ENCODE data around the gene MIOX. TPM values are rescaled to one million over a fixed set of nuclear protein-coding genes. Genes with fewer than 3 reads are reported as not detected.

MIOX gene
- total and polyA plus RNA-seq, 2 experiments from 2014 or later = not detected

DNA sequence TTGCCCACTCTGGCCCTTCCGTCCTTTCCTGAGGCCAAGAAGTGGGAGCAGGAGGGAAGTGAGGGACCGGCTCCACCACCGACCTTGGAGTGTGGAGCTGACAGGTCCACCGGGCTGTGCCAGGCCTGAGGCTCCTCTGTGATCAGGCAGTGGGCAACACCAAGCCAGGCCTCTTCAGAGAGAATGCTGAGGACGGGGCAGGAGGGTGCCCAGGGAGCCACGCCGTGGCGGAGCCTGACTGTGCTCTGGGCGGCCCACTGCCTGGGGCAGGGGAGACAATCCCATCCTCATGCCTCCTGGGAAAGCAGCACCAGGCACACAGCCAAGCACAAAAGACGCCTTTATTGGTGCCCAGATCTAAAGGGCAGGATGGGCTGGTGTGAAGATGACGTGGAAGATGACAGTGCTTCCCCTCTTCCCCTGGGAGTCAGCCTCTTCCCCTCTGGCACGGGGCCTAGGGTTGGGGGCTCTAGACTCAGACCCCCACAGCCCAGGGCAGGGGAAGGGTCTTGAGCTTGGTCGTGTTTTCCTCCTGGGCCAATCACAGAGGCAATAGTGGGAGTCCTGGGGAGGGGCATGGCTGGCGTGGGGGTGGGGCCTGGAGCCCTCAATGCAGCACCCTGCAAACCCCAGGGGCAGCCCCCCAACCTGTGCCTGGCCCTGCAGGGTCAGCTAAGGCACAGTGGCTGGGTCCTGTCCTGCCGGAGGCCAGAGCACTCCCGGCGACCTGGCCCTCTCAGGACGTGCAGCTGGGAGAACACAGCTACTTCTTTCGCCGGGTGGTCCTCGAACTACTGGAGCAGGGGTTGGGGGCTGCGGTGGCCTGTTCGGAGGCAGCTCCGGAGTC lies 16.2 kb downstream of the MIOX start:
- Mint-ChIP-seq H3K4me1 (peaks cover 3% of the 10 kb centered on the region; the same call in 2 of the 3 replicates), H3K4me3 (no peak overlapping the region), H3K27ac (no peak overlapping the region), H3K36me3 (ENCODE audit: low read depth) (no peaks in the 10 kb centered on the region; the same call in 2 of the 3 replicates), H3K27me3 (ENCODE audit: insufficient read depth, low read depth, poor library complexity) (peaks cover 14% of the 10 kb centered on the region), H3K9me3 (no peaks in the 10 kb centered on the region)
- H3F3A ChIP-seq (replicated peaks; ENCODE audit: low read depth) = peaks cover 5% of the 10 kb centered on the region; the same call in 1 of the 2 replicates
- no peak overlapping the region for H3K27ac ChIP-seq (ENCODE audit: low read depth)
- no peak for DNase-seq (ENCODE audit: low spot score)
- no peak overlapping the region for H3K4me3 ChIP-seq
- no peaks in the 10 kb centered on the region for H3K9me2 ChIP-seq (ENCODE audit: insufficient read depth)
- H2AFZ ChIP-seq = no peak overlapping the region
- no peaks in the 10 kb centered on the region for H4K20me1 ChIP-seq (replicated peaks; ENCODE audit: insufficient read depth)
- H3K4me1 ChIP-seq (ENCODE audit: insufficient read depth) = no peaks in the 10 kb centered on the region
- no peaks in the 10 kb centered on the region for H3K27me3 ChIP-seq (ENCODE audit: insufficient read depth)
- TF ChIP-seq POLR2AphosphoS5 (IDR thresholded peaks at IDR 0.05; ENCODE audit: low read depth) (no peak), EZH2 (IDR thresholded peaks at IDR 0.05; ENCODE audit: low read depth, unreplicated experiment) (no peak), ZNF114 (CRISPR knock-in tag; IDR thresholded peaks at IDR 0.05) (no peak), CREB1 (CRISPR knock-in tag; IDR thresholded peaks at IDR 0.05; ENCODE audit: low read depth) (no peak), ZNF331 (CRISPR knock-in tag; IDR thresholded peaks at IDR 0.05; ENCODE audit: low read depth) (no peak), STAT1 (IDR thresholded peaks at IDR 0.05; ENCODE audit: unreplicated experiment) (no peak), NANOG (IDR thresholded peaks at IDR 0.05; ENCODE audit: borderline replicate concordance) (no peak), JUNB (IDR thresholded peaks at IDR 0.05; ENCODE audit: unreplicated experiment) (no peak), EZH2phosphoT487 (IDR thresholded peaks at IDR 0.05; ENCODE audit: unreplicated experiment) (no peak)
- TF ChIP-seq, protein P1, sequence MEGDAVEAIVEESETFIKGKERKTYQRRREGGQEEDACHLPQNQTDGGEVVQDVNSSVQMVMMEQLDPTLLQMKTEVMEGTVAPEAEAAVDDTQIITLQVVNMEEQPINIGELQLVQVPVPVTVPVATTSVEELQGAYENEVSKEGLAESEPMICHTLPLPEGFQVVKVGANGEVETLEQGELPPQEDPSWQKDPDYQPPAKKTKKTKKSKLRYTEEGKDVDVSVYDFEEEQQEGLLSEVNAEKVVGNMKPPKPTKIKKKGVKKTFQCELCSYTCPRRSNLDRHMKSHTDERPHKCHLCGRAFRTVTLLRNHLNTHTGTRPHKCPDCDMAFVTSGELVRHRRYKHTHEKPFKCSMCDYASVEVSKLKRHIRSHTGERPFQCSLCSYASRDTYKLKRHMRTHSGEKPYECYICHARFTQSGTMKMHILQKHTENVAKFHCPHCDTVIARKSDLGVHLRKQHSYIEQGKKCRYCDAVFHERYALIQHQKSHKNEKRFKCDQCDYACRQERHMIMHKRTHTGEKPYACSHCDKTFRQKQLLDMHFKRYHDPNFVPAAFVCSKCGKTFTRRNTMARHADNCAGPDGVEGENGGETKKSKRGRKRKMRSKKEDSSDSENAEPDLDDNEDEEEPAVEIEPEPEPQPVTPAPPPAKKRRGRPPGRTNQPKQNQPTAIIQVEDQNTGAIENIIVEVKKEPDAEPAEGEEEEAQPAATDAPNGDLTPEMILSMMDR (conservative IDR thresholded peaks at IDR 0.05; ENCODE audit: low read depth in 2 of 2) = no peak
- TF ChIP-seq, protein P2, sequence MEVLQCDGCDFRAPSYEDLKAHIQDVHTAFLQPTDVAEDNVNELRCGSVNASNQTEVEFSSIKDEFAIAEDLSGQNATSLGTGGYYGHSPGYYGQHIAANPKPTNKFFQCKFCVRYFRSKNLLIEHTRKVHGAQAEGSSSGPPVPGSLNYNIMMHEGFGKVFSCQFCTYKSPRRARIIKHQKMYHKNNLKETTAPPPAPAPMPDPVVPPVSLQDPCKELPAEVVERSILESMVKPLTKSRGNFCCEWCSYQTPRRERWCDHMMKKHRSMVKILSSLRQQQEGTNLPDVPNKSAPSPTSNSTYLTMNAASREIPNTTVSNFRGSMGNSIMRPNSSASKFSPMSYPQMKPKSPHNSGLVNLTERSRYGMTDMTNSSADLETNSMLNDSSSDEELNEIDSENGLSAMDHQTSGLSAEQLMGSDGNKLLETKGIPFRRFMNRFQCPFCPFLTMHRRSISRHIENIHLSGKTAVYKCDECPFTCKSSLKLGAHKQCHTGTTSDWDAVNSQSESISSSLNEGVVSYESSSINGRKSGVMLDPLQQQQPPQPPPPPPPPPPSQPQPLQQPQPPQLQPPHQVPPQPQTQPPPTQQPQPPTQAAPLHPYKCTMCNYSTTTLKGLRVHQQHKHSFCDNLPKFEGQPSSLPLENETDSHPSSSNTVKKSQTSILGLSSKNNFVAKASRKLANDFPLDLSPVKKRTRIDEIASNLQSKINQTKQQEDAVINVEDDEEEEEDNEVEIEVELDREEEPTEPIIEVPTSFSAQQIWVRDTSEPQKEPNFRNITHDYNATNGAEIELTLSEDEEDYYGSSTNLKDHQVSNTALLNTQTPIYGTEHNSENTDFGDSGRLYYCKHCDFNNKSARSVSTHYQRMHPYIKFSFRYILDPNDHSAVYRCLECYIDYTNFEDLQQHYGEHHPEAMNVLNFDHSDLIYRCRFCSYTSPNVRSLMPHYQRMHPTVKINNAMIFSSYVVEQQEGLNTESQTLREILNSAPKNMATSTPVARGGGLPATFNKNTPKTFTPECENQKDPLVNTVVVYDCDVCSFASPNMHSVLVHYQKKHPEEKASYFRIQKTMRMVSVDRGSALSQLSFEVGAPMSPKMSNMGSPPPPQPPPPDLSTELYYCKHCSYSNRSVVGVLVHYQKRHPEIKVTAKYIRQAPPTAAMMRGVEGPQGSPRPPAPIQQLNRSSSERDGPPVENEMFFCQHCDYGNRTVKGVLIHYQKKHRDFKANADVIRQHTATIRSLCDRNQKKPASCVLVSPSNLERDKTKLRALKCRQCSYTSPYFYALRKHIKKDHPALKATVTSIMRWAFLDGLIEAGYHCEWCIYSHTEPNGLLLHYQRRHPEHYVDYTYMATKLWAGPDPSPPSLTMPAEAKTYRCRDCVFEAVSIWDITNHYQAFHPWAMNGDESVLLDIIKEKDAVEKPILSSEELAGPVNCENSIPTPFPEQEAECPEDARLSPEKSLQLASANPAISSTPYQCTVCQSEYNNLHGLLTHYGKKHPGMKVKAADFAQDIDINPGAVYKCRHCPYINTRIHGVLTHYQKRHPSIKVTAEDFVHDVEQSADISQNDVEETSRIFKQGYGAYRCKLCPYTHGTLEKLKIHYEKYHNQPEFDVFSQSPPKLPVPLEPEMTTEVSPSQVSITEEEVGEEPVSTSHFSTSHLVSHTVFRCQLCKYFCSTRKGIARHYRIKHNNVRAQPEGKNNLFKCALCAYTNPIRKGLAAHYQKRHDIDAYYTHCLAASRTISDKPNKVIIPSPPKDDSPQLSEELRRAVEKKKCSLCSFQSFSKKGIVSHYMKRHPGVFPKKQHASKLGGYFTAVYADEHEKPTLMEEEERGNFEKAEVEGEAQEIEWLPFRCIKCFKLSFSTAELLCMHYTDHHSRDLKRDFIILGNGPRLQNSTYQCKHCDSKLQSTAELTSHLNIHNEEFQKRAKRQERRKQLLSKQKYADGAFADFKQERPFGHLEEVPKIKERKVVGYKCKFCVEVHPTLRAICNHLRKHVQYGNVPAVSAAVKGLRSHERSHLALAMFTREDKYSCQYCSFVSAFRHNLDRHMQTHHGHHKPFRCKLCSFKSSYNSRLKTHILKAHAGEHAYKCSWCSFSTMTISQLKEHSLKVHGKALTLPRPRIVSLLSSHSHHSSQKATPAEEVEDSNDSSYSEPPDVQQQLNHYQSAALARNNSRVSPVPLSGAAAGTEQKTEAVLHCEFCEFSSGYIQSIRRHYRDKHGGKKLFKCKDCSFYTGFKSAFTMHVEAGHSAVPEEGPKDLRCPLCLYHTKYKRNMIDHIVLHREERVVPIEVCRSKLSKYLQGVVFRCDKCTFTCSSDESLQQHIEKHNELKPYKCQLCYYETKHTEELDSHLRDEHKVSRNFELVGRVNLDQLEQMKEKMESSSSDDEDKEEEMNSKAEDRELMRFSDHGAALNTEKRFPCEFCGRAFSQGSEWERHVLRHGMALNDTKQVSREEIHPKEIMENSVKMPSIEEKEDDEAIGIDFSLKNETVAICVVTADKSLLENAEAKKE (CRISPR knock-in tag; IDR thresholded peaks at IDR 0.05) = no peak
- TF ChIP-seq, protein P3, sequence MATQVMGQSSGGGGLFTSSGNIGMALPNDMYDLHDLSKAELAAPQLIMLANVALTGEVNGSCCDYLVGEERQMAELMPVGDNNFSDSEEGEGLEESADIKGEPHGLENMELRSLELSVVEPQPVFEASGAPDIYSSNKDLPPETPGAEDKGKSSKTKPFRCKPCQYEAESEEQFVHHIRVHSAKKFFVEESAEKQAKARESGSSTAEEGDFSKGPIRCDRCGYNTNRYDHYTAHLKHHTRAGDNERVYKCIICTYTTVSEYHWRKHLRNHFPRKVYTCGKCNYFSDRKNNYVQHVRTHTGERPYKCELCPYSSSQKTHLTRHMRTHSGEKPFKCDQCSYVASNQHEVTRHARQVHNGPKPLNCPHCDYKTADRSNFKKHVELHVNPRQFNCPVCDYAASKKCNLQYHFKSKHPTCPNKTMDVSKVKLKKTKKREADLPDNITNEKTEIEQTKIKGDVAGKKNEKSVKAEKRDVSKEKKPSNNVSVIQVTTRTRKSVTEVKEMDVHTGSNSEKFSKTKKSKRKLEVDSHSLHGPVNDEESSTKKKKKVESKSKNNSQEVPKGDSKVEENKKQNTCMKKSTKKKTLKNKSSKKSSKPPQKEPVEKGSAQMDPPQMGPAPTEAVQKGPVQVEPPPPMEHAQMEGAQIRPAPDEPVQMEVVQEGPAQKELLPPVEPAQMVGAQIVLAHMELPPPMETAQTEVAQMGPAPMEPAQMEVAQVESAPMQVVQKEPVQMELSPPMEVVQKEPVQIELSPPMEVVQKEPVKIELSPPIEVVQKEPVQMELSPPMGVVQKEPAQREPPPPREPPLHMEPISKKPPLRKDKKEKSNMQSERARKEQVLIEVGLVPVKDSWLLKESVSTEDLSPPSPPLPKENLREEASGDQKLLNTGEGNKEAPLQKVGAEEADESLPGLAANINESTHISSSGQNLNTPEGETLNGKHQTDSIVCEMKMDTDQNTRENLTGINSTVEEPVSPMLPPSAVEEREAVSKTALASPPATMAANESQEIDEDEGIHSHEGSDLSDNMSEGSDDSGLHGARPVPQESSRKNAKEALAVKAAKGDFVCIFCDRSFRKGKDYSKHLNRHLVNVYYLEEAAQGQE (IDR thresholded peaks at IDR 0.05; ENCODE audit: unreplicated experiment) = no peak
- TF ChIP-seq, protein P4, sequence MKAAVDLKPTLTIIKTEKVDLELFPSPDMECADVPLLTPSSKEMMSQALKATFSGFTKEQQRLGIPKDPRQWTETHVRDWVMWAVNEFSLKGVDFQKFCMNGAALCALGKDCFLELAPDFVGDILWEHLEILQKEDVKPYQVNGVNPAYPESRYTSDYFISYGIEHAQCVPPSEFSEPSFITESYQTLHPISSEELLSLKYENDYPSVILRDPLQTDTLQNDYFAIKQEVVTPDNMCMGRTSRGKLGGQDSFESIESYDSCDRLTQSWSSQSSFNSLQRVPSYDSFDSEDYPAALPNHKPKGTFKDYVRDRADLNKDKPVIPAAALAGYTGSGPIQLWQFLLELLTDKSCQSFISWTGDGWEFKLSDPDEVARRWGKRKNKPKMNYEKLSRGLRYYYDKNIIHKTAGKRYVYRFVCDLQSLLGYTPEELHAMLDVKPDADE (IDR thresholded peaks at IDR 0.05) = no peak
- ATAC-seq = no peak
- H3K4me2 ChIP-seq = no peak overlapping the region
- no peaks in the 10 kb centered on the region for H3K36me3 ChIP-seq (ENCODE audit: insufficient read depth)
- H3K79me2 ChIP-seq (replicated peaks; ENCODE audit: insufficient read depth) = no peaks in the 10 kb centered on the region
